Measurements from ENCODE around the gene VARS2. TPM values are rescaled to one million over a fixed set of nuclear protein-coding genes. Genes with fewer than 3 reads are reported as not detected.
A peak's percentile ranks its signal among the peaks of the same experiment; 100 is the strongest.

Gene VARS2
- total RNA-seq, 2 donors from 2014 or later, result 39.4 to 52.5 TPM

DNA sequence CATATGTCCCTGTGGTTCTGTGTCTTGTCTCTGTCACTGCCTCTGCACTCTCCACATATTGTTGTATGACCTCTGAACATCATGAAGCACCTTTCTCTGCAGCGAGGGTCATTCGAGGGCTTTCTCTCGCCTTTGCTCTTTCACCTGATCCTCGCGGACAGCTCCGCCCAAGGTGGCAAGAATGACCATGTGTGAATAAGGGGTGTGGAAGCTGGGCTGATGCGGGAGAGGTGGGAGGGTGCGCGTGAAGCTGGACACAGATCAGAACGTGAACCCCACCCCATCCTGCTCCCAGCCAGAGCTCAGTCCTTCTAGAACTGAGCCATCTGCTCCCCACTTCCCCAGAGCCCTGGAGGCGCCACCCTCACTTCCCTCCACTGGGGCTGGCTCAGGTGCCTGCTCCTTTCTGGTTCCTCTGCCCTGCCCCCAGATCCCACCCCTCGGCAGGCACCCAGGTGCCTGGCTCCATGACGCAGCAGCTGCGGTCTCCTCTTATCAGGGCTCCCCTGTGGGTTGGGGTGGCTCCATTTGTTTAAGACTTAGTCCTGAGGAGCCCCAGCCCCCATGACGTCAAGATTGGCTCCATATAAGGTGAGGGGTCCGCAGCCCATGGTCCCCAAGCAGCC lies 26.4 kb downstream of the VARS2 start, which contains the start of gene MUCL3:
MUCL3 (plus strand) TSS at position 613 of the 626 bp plus-strand sequence. CDS start 27 bp downstream, outside the sequence.
- H3K4me3 ChIP-seq (ENCODE audit: low read length), result no peak within 1 kb of the TSS
- Mint-ChIP-seq H3K27me3 (ENCODE audit: insufficient read depth) (peaks cover 8% of the 10 kb centered on the region), H3K27ac (no peak within 1 kb of the TSS), H3K4me3 (no peak within 1 kb of the TSS), H3K9me3 (no peaks in the 10 kb centered on the region), H3K4me1 (peaks cover 16% of the 10 kb centered on the region), H3K36me3 (ENCODE audit: low read depth) (no peaks in the 10 kb centered on the region)
- no peaks in the 10 kb centered on the region for H3K4me1 ChIP-seq (ENCODE audit: control insufficient read depth, insufficient read depth, low read length)
- no peaks in the 10 kb centered on the region for H3K9me3 ChIP-seq (ENCODE audit: control insufficient read depth, low read length)
- TF ChIP-seq, protein P1, sequence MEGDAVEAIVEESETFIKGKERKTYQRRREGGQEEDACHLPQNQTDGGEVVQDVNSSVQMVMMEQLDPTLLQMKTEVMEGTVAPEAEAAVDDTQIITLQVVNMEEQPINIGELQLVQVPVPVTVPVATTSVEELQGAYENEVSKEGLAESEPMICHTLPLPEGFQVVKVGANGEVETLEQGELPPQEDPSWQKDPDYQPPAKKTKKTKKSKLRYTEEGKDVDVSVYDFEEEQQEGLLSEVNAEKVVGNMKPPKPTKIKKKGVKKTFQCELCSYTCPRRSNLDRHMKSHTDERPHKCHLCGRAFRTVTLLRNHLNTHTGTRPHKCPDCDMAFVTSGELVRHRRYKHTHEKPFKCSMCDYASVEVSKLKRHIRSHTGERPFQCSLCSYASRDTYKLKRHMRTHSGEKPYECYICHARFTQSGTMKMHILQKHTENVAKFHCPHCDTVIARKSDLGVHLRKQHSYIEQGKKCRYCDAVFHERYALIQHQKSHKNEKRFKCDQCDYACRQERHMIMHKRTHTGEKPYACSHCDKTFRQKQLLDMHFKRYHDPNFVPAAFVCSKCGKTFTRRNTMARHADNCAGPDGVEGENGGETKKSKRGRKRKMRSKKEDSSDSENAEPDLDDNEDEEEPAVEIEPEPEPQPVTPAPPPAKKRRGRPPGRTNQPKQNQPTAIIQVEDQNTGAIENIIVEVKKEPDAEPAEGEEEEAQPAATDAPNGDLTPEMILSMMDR (conservative IDR thresholded peaks at IDR 0.05), result no peak
- WGBS, 2 experiments (ENCODE audit: insufficient coverage in 1 of 2, insufficient read length in 1 of 2), result 85 to 88% methylated on average over 8 to 16 of the region's 16 CpGs
- no peak within 1 kb of the TSS for H3K27ac ChIP-seq (ENCODE audit: low read depth, low read length)
- no peak for DNase-seq
- no peak within 1 kb of the TSS for H3K9ac ChIP-seq (ENCODE audit: extremely low read depth, low read length, poor library complexity, severe bottlenecking)
- no peaks in the 10 kb centered on the region for H3K36me3 ChIP-seq (ENCODE audit: control insufficient read depth, insufficient read depth, low read length)
- no peaks in the 10 kb centered on the region for H3K27me3 ChIP-seq (ENCODE audit: control insufficient read depth, insufficient read depth, low read length, poor library complexity, severe bottlenecking)

DNA sequence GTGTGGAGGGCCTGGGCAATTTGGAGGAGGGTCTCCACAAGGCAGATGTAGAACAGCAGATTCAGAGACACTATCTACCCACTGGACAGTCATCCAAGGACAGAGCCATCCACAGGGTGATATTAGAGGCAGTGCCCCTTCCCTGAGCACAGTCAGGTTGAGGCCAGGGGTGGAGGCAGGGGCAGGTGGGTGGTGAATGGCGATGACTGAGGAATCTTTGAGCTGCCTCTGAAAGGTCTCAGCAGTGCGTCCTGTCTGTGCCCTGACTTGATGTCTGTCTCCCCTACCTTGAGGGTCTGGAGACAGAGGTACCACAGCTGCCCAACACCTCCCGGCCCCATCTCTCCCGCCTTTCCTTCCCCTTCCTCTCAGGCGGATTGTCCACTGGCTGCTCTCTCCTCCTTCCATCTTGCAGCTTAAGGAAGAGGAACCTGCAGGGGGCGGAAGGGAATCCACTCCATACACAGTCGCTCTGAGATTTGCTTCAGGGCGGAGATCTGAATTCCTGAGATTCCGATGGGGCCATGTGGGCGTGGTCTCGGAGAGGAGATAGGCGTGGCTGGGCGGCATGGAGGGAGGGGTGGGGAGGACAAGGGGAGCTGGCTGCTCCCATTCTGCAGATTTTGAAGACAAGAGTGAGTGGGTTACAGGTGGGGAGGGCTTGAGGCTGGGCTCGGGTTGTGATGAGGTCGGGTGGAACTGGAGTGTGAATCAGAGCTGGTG lies 28.5 kb downstream of the VARS2 start:
- Histone ChIP-seq H3K9me3 (ENCODE audit: control insufficient read depth, low read length) (no peaks in the 10 kb centered on the region), H3K4me1 (ENCODE audit: control insufficient read depth, insufficient read depth, low read length) (no peaks in the 10 kb centered on the region), H3K4me3 (ENCODE audit: low read length) (no peak overlapping the region), H3K27me3 (ENCODE audit: control insufficient read depth, insufficient read depth, low read length, poor library complexity, severe bottlenecking) (no peaks in the 10 kb centered on the region), H3K27ac (ENCODE audit: low read depth, low read length) (no peak overlapping the region), H3K9ac (ENCODE audit: extremely low read depth, low read length, poor library complexity, severe bottlenecking) (no peak overlapping the region), H3K36me3 (ENCODE audit: control insufficient read depth, insufficient read depth, low read length) (no peaks in the 10 kb centered on the region)
- H3K36me3 Mint-ChIP-seq (ENCODE audit: low read depth), result no peaks in the 10 kb centered on the region
- H3K27ac Mint-ChIP-seq, result peak overlapping the region; percentile 52
- WGBS, 2 experiments (ENCODE audit: insufficient coverage in 1 of 2, insufficient read length in 1 of 2), result 34 to 35% methylated on average over 10 to 15 of the region's 15 CpGs
- peaks cover 22% of the 10 kb centered on the region for H3K4me1 Mint-ChIP-seq
- TF ChIP-seq, protein P1 (conservative IDR thresholded peaks at IDR 0.05), result peak; percentile 73
- peaks cover 8% of the 10 kb centered on the region for H3K27me3 Mint-ChIP-seq (ENCODE audit: insufficient read depth)
- DNase-seq, result peak; percentile 98
- H3K9me3 Mint-ChIP-seq, result no peaks in the 10 kb centered on the region
- no peak overlapping the region for H3K4me3 Mint-ChIP-seq

DNA sequence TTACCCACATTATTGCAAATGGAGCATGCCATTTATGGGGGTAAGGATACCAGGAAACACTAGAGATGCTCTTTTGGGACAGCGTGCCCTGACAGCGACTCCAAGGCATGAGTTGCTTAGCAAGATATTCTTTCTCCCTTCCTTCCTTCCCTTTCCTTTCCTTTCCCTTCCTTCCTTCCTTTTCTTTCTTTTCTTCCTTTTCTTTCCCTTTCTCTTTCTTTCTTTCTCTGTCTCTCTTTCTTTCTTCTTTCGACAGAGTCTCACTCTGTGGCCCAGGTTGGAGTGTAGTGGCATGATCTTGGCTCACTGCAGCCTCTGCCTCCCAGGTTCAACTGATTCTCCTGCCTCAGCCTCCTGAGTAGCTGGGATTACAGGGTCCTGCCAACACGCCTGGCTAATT lies 30.0 kb downstream of the VARS2 start:
- TF ChIP-seq, protein P1 (conservative IDR thresholded peaks at IDR 0.05), result no peak
- no peaks in the 10 kb centered on the region for H3K27me3 ChIP-seq (ENCODE audit: control insufficient read depth, insufficient read depth, low read length, poor library complexity, severe bottlenecking)
- Mint-ChIP-seq H3K27ac (no peak overlapping the region), H3K36me3 (ENCODE audit: low read depth) (no peaks in the 10 kb centered on the region), H3K27me3 (ENCODE audit: insufficient read depth) (peaks cover 9% of the 10 kb centered on the region), H3K4me3 (no peak overlapping the region), H3K9me3 (no peaks in the 10 kb centered on the region), H3K4me1 (peaks cover 29% of the 10 kb centered on the region)
- WGBS, 2 experiments (ENCODE audit: insufficient coverage in 1 of 2, insufficient read length in 1 of 2), result 92 to 93% methylated on average over 4 of the region's 4 CpGs
- no peaks in the 10 kb centered on the region for H3K36me3 ChIP-seq (ENCODE audit: control insufficient read depth, insufficient read depth, low read length)
- H3K27ac ChIP-seq (ENCODE audit: low read depth, low read length), result no peak overlapping the region
- no peak overlapping the region for H3K9ac ChIP-seq (ENCODE audit: extremely low read depth, low read length, poor library complexity, severe bottlenecking)
- DNase-seq, result no peak
- H3K4me1 ChIP-seq (ENCODE audit: control insufficient read depth, insufficient read depth, low read length), result no peaks in the 10 kb centered on the region
- H3K9me3 ChIP-seq (ENCODE audit: control insufficient read depth, low read length), result no peaks in the 10 kb centered on the region
- no peak overlapping the region for H3K4me3 ChIP-seq (ENCODE audit: low read length)

Measured in endodermal cell (in vitro differentiated cells).